ENCODE data around the gene PRKRA. TPM values are rescaled to one million over a fixed set of nuclear protein-coding genes. Genes with fewer than 3 reads are reported as not detected.

PRKRA gene
- polyA plus RNA-seq, 1 donor from 2014 or later, result 91.8 TPM

- Histone ChIP-seq H3F3A (ENCODE audit: insufficient read depth, low read length, poor library complexity, severe bottlenecking) (no peaks in the 10 kb centered on the region), H2AFZ (ENCODE audit: low read depth, low read length) (no peak overlapping the region), H3K36me3 (ENCODE audit: insufficient read depth, low read length) (peaks cover 3% of the 10 kb centered on the region), H3K9ac (ENCODE audit: low read length) (no peak overlapping the region), H3K9me2 (ENCODE audit: insufficient read depth, low read length) (no peaks in the 10 kb centered on the region), H3K27me3 (ENCODE audit: insufficient read depth, low read depth, low read length) (no peaks in the 10 kb centered on the region), H4K20me1 (ENCODE audit: insufficient read depth) (no peaks in the 10 kb centered on the region), H3K79me2 (replicated peaks; ENCODE audit: insufficient read depth, low read length) (peaks cover 4% of the 10 kb centered on the region), H3K9me3 (ENCODE audit: low read length) (no peaks in the 10 kb centered on the region), H3K4me2 (ENCODE audit: low read length) (no peak overlapping the region), H3K27ac (ENCODE audit: low read length) (no peak overlapping the region), H3K4me3 (ENCODE audit: low read length) (no peak overlapping the region)
- TF ChIP-seq CTCF (IDR thresholded peaks at IDR 0.05; ENCODE audit: poor library complexity, severe bottlenecking) (no peak), EP300 (conservative IDR thresholded peaks at IDR 0.05; ENCODE audit: poor library complexity, severe bottlenecking) (no peak), MXI1 (conservative IDR thresholded peaks at IDR 0.05; ENCODE audit: poor library complexity, severe bottlenecking) (no peak), TAF1 (IDR thresholded peaks at IDR 0.05; ENCODE audit: low read depth) (no peak)
Measured at GRCh38 chr2:178491612-178492011, 40.6 kb upstream of the PRKRA start.

GRCh38 chr2:178485356-178485755 is 34.4 kb upstream of the PRKRA start:
- Histone ChIP-seq H3K36me3 (ENCODE audit: insufficient read depth, low read length) (no peaks in the 10 kb centered on the region), H4K20me1 (ENCODE audit: insufficient read depth) (no peaks in the 10 kb centered on the region), H3K9me3 (ENCODE audit: low read length) (no peaks in the 10 kb centered on the region), H3K27ac (ENCODE audit: low read length) (no peak overlapping the region), H2AFZ (ENCODE audit: low read depth, low read length) (no peak overlapping the region), H3K4me3 (ENCODE audit: low read length) (no peak overlapping the region), H3K9me2 (ENCODE audit: insufficient read depth, low read length) (no peaks in the 10 kb centered on the region), H3F3A (ENCODE audit: insufficient read depth, low read length, poor library complexity, severe bottlenecking) (no peaks in the 10 kb centered on the region), H3K27me3 (ENCODE audit: insufficient read depth, low read depth, low read length) (no peaks in the 10 kb centered on the region), H3K79me2 (replicated peaks; ENCODE audit: insufficient read depth, low read length) (peaks cover 46% of the 10 kb centered on the region), H3K4me2 (ENCODE audit: low read length) (no peak overlapping the region), H3K9ac (ENCODE audit: low read length) (no peak overlapping the region)
- TF ChIP-seq REST (IDR thresholded peaks at IDR 0.05; ENCODE audit: borderline replicate concordance) (no peak), RAD21 (conservative IDR thresholded peaks at IDR 0.05) (no peak), POLR2AphosphoS5 (IDR thresholded peaks at IDR 0.05) (no peak), TAF1 (IDR thresholded peaks at IDR 0.05; ENCODE audit: low read depth) (no peak), EP300 (conservative IDR thresholded peaks at IDR 0.05; ENCODE audit: poor library complexity, severe bottlenecking) (no peak), SMC3 (conservative IDR thresholded peaks at IDR 0.05; ENCODE audit: poor library complexity) (no peak), MXI1 (conservative IDR thresholded peaks at IDR 0.05; ENCODE audit: poor library complexity, severe bottlenecking) (no peak), EZH2 (IDR thresholded peaks at IDR 0.05; ENCODE audit: borderline replicate concordance, insufficient read depth, low read length, poor library complexity, severe bottlenecking) (no peak)
